HepG2 (cell line): ENCODE measurements around the gene TMEM53.

Source experiments
- CBFB ChIP-seq: sonication (generic); formaldehyde crosslinking; IDR thresholded peaks from 2 replicates; pipeline ENCODE4 v1.4.0; 2020; ENCODE audit warnings: missing genetic modification reagents
- CREM ChIP-seq, 2 experiments: sonication (generic) in 1 of 2; formaldehyde crosslinking in 1 of 2; IDR thresholded peaks; 2 replicates each; pipeline versions ENCODE4 v1.4.0 to v1.6.1; 2016 to 2020; ENCODE audit warnings: antibody characterized with exemption in 1 of 2, mild to moderate bottlenecking in 1 of 2, missing genetic modification reagents in 1 of 2
- CTCF ChIP-seq: sonication (generic); formaldehyde crosslinking; IDR thresholded peaks from 2 replicates; pipeline ENCODE4 v1.5.0; 2020; ENCODE audit warnings: mild to moderate bottlenecking, missing genetic modification reagents, moderate library complexity
- FOXK2 ChIP-seq: fragments of 450-650 bp; IDR thresholded peaks from 2 replicates; pipeline ENCODE4 v1.6.1; 2016
- HMGA1 ChIP-seq: sonication (generic); formaldehyde crosslinking; conservative IDR thresholded peaks from 2 replicates; pipeline ENCODE4 v1.4.0; 2020; ENCODE audit warnings: missing genetic modification reagents
- HOXA7 ChIP-seq: sonication (generic); formaldehyde crosslinking; IDR thresholded peaks from 2 replicates; pipeline ENCODE4 v1.8.1; 2022; ENCODE audit warnings: mild to moderate bottlenecking, missing genetic modification reagents, moderate library complexity
- SP1 ChIP-seq, 2 experiments: fragments of 450-650 bp in 1 of 2; sonication (generic) in 1 of 2; formaldehyde crosslinking in 1 of 2; IDR thresholded peaks; 2 replicates each; pipeline versions ENCODE4 v1.4.0 to v1.6.1; 2016 to 2020; ENCODE audit warnings: missing genetic modification reagents in 1 of 2
- ZBTB10 ChIP-seq: sonication (generic); formaldehyde crosslinking; IDR thresholded peaks from 2 replicates; pipeline ENCODE4 v1.4.0; 2020; ENCODE audit warnings: missing genetic modification reagents, borderline replicate concordance
- ZBTB33 ChIP-seq: sonication (generic); formaldehyde crosslinking; IDR thresholded peaks from 2 replicates; pipeline ENCODE4 v1.4.0; 2020; ENCODE audit warnings: missing genetic modification reagents
- ZNF317 ChIP-seq: sonication (generic); formaldehyde crosslinking; IDR thresholded peaks from 2 replicates; pipeline ENCODE4 v1.5.0; 2020; ENCODE audit warnings: mild to moderate bottlenecking, missing genetic modification reagents
- ZNF484 ChIP-seq: sonication (generic); formaldehyde crosslinking; IDR thresholded peaks from 2 replicates; pipeline ENCODE4 v1.5.1; 2020; ENCODE audit warnings: mild to moderate bottlenecking, low read depth, missing genetic modification reagents, borderline replicate concordance
- ZNF768 ChIP-seq: sonication (generic); formaldehyde crosslinking; IDR thresholded peaks from 2 replicates; pipeline ENCODE4 v1.4.0; 2020; ENCODE audit warnings: missing genetic modification reagents

GRCh38 chr1:44696789-44697345 is 22.6 kb upstream of the TMEM53 start:
- no peak for TF ChIP-seq HOXA7 (CRISPR knock-in tag)
- TF ChIP-seq SP1 (IDR thresholded peaks at IDR 0.05): no peak
- no peak for TF ChIP-seq SP1 (CRISPR knock-in tag; IDR thresholded peaks at IDR 0.05)
- TF ChIP-seq CBFB (CRISPR knock-in tag): no peak
- TF ChIP-seq FOXK2: no peak
- no peak for TF ChIP-seq CTCF
- no peak for TF ChIP-seq ZBTB33
- TF ChIP-seq ZNF484 (CRISPR knock-in tag): no peak
- TF ChIP-seq ZBTB10 (CRISPR knock-in tag): no peak
- TF ChIP-seq ZNF768 (CRISPR knock-in tag): no peak
- no peak for TF ChIP-seq HMGA1
- TF ChIP-seq ZNF317: no peak
- TF ChIP-seq CREM (IDR thresholded peaks at IDR 0.05): no peak
- no peak for TF ChIP-seq CREM (CRISPR knock-in tag; IDR thresholded peaks at IDR 0.05)
